D721Med (cell line): ENCODE results near the gene MESD.

Source experiments
- DNase-seq: peaks from one replicate; pipeline ENCODE4 v3.0.0; 2011; ENCODE audit warnings: low spot score; ENCODE audit not compliant: insufficient read length
- FAIRE-seq: peaks from 2 replicates; lab custom pipeline; 2011; peaks lifted over from hg19 to GRCh38; lab: Jason Lieb, UNC
- CTCF ChIP-seq: IDR thresholded peaks from 2 replicates; pipeline ENCODE4 v1.5.1; 2012; ENCODE audit warnings: mild to moderate bottlenecking, control low read depth; ENCODE audit not compliant: insufficient read depth; ENCODE audit errors: missing control alignments

MESD gene

GRCh38 chr15:80937718-80938117 is 51.9 kb downstream of the MESD start:
- no peak for TF ChIP-seq CTCF
- no peak for FAIRE-seq
- DNase-seq = no peak

- DNase-seq = no peak
- TF ChIP-seq CTCF = no peak
- FAIRE-seq = no peak
Observed at GRCh38 chr15:80936288-80937078, 53.1 kb downstream of the MESD start.

GRCh38 chr15:80934761-80935221 is 54.8 kb downstream of the MESD start:
- FAIRE-seq (no peak), DNase-seq (no peak)
- TF ChIP-seq CTCF = no peak

GRCh38 chr15:80932989-80933388 is 56.6 kb downstream of the MESD start:
- TF ChIP-seq CTCF = no peak
- no peak for FAIRE-seq
- no peak for DNase-seq

GRCh38 chr15:80932513-80932815 is 57.2 kb downstream of the MESD start:
- DNase-seq (no peak), FAIRE-seq (no peak)

GRCh38 chr15:80931721-80932512 is 57.7 kb downstream of the MESD start:
- DNase-seq (no peak), FAIRE-seq (no peak)
- no peak for TF ChIP-seq CTCF

More at GRCh38 chr15:80932513-80932815, 57.2 kb downstream of the MESD start:
- TF ChIP-seq CTCF = no peak
